ENCODE measurements around the gene MYRF. TPM values are rescaled to one million over a fixed set of nuclear protein-coding genes. Genes with fewer than 3 reads are reported as not detected.

Gene MYRF
- total RNA-seq, 1 donor from 2014 or later, result 39.5 TPM

DNA sequence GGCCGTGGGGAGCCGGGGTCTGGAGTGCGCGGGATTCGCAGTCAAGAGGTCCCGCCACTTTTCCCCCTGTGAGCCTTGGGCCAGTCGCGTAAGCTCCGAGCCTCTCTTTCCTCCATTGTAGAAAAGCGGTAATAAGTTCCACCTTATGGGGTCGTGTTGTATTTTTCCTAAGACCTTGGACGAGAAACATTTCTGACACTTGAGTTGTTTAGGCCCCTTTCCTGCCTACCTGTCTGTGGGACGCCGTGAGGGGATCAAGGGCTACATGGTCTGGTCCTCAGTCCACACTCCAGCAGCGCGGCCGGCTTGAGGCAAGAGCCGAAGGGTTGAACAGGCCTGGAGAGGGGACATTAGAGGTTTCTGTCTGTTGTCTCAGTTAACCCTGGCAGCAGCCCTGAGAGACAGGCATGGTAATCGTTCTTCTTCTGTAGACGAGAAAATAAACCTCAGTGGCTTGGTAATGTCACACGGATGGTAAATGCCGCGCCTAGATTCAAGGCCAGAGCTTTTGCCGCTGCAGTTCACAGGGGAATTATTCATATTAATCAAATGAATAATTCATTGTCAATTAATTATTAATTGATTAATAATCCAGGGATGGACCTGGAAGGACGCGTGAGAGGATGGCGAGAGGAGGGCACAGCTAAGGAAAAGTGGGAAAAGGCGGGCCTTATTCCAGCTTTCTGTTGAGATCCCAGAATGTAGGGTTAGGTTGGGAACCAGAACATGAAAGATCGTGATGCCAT lies 40.8 kb downstream of the MYRF start:
- Histone ChIP-seq H3K9ac (ENCODE audit: low read length) (peak overlapping the region; percentile 99), H3K27me3 (ENCODE audit: insufficient read depth, low read length) (no peaks in the 10 kb centered on the region), H3K79me2 (ENCODE audit: insufficient read depth, low read length) (peaks cover 87% of the 10 kb centered on the region), H3K27ac (ENCODE audit: low read depth, low read length) (peak overlapping the region; percentile 100), H4K20me1 (ENCODE audit: insufficient read depth, low read length) (peaks cover 4% of the 10 kb centered on the region), H3K4me3 (ENCODE audit: insufficient read depth, low read depth, low read length) (peak overlapping the region; percentile 88), H3K4me1 (ENCODE audit: insufficient read depth, low read length) (peaks cover 6% of the 10 kb centered on the region), H3K9me3 (ENCODE audit: insufficient read depth, low read depth, low read length) (no peaks in the 10 kb centered on the region), H3K4me2 (ENCODE audit: low read length) (peak overlapping the region; percentile 94), H2AFZ (ENCODE audit: low read depth, low read length) (peak overlapping the region; percentile 96), H3K36me3 (ENCODE audit: insufficient read depth, low read length) (peaks cover 18% of the 10 kb centered on the region)
- H3K4me1 Mint-ChIP-seq (ENCODE audit: low read depth, unreplicated experiment), result peaks cover 8% of the 10 kb centered on the region
- H3K27ac Mint-ChIP-seq (ENCODE audit: unreplicated experiment), result peak overlapping the region; percentile 92
- H3K4me3 Mint-ChIP-seq (ENCODE audit: unreplicated experiment), result peak overlapping the region; percentile 94
- no peaks in the 10 kb centered on the region for H3K27me3 Mint-ChIP-seq (ENCODE audit: low read depth, unreplicated experiment)
- no peaks in the 10 kb centered on the region for H3K9me3 Mint-ChIP-seq (ENCODE audit: unreplicated experiment)
- DNase-seq (ENCODE audit: low read depth) (no peak), FAIRE-seq (no peak)
- TF ChIP-seq, protein P1, sequence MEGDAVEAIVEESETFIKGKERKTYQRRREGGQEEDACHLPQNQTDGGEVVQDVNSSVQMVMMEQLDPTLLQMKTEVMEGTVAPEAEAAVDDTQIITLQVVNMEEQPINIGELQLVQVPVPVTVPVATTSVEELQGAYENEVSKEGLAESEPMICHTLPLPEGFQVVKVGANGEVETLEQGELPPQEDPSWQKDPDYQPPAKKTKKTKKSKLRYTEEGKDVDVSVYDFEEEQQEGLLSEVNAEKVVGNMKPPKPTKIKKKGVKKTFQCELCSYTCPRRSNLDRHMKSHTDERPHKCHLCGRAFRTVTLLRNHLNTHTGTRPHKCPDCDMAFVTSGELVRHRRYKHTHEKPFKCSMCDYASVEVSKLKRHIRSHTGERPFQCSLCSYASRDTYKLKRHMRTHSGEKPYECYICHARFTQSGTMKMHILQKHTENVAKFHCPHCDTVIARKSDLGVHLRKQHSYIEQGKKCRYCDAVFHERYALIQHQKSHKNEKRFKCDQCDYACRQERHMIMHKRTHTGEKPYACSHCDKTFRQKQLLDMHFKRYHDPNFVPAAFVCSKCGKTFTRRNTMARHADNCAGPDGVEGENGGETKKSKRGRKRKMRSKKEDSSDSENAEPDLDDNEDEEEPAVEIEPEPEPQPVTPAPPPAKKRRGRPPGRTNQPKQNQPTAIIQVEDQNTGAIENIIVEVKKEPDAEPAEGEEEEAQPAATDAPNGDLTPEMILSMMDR (IDR thresholded peaks at IDR 0.05; ENCODE audit: insufficient read depth, low read depth, low read length), result no peak
- no peak for TF ChIP-seq EZH2 (IDR thresholded peaks at IDR 0.05; ENCODE audit: insufficient read depth, low read length)
- peaks cover 10% of the 10 kb centered on the region for H3K36me3 Mint-ChIP-seq (ENCODE audit: low read depth, unreplicated experiment)

DNA sequence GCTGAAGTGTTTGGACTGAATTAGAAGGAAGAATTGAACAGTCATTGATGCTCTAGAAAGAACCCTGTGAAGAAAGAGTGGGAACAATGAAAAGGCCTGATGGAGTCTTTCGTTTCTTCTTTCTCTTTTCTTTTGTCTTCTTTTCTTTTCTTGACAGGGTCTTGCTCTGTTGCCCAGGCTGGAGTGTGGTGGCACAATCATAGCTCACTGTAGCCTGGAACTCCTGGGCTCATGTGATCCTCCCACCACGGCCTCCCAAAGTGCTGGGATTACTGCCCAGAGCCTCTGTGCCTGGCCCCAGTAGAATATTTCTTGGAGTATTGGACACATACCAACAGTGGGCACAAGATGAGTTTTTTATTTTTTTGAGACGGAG lies 41.4 kb downstream of the MYRF start:
- Mint-ChIP-seq H3K27me3 (ENCODE audit: low read depth, unreplicated experiment) (no peaks in the 10 kb centered on the region), H3K36me3 (ENCODE audit: low read depth, unreplicated experiment) (peaks cover 6% of the 10 kb centered on the region), H3K4me1 (ENCODE audit: low read depth, unreplicated experiment) (peaks cover 8% of the 10 kb centered on the region), H3K4me3 (ENCODE audit: unreplicated experiment) (peak overlapping the region; percentile 94), H3K9me3 (ENCODE audit: unreplicated experiment) (no peaks in the 10 kb centered on the region), H3K27ac (ENCODE audit: unreplicated experiment) (peak overlapping the region; percentile 92)
- Histone ChIP-seq H3K27me3 (ENCODE audit: insufficient read depth, low read length) (no peaks in the 10 kb centered on the region), H4K20me1 (ENCODE audit: insufficient read depth, low read length) (peaks cover 4% of the 10 kb centered on the region), H3K79me2 (ENCODE audit: insufficient read depth, low read length) (peaks cover 91% of the 10 kb centered on the region), H3K9me3 (ENCODE audit: insufficient read depth, low read depth, low read length) (no peaks in the 10 kb centered on the region), H3K4me3 (ENCODE audit: insufficient read depth, low read depth, low read length) (peak overlapping the region; percentile 88), H3K36me3 (ENCODE audit: insufficient read depth, low read length) (peaks cover 14% of the 10 kb centered on the region), H3K27ac (ENCODE audit: low read depth, low read length) (peak overlapping the region; percentile 100), H3K4me1 (ENCODE audit: insufficient read depth, low read length) (peaks cover 6% of the 10 kb centered on the region), H2AFZ (ENCODE audit: low read depth, low read length) (no peak overlapping the region), H3K9ac (ENCODE audit: low read length) (peak overlapping the region; percentile 99), H3K4me2 (ENCODE audit: low read length) (peak overlapping the region; percentile 94)
- TF ChIP-seq, protein P1 (IDR thresholded peaks at IDR 0.05; ENCODE audit: insufficient read depth, low read depth, low read length), result no peak
- TF ChIP-seq EZH2 (IDR thresholded peaks at IDR 0.05; ENCODE audit: insufficient read depth, low read length), result no peak
- FAIRE-seq, result no peak
- DNase-seq (ENCODE audit: low read depth), result no peak

DNA sequence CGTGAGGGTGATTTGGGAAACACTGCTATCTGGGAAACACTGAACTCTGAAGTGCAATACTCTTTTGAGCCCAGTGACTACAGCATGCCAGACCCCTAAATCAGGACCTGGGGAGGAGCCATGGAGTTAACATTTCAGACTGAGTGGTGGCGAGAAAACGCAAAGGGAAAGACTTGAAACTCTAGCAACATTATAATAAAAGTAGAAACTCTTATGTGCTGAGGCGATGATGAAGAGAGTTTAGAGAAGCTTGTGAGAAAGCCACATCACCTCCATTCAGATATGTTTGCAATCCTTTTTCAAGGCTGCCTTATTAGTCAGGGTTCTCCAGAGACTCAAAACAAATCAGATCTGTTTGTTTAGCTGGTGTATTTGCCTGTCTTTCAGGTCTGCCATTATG lies 42.1 kb downstream of the MYRF start:
- H3K36me3 Mint-ChIP-seq (ENCODE audit: low read depth, unreplicated experiment), result peaks cover 5% of the 10 kb centered on the region
- Histone ChIP-seq H3K27me3 (ENCODE audit: insufficient read depth, low read length) (no peaks in the 10 kb centered on the region), H3K36me3 (ENCODE audit: insufficient read depth, low read length) (peaks cover 11% of the 10 kb centered on the region), H3K4me3 (ENCODE audit: insufficient read depth, low read depth, low read length) (no peak overlapping the region), H3K4me1 (ENCODE audit: insufficient read depth, low read length) (peaks cover 6% of the 10 kb centered on the region), H2AFZ (ENCODE audit: low read depth, low read length) (no peak overlapping the region), H3K27ac (ENCODE audit: low read depth, low read length) (no peak overlapping the region), H3K9ac (ENCODE audit: low read length) (peak overlapping the region; percentile 2), H3K9me3 (ENCODE audit: insufficient read depth, low read depth, low read length) (no peaks in the 10 kb centered on the region), H3K4me2 (ENCODE audit: low read length) (peak overlapping the region; percentile 25), H4K20me1 (ENCODE audit: insufficient read depth, low read length) (peaks cover 4% of the 10 kb centered on the region), H3K79me2 (ENCODE audit: insufficient read depth, low read length) (peaks cover 92% of the 10 kb centered on the region)
- no peak for FAIRE-seq
- H3K4me3 Mint-ChIP-seq (ENCODE audit: unreplicated experiment), result no peak overlapping the region
- H3K27me3 Mint-ChIP-seq (ENCODE audit: low read depth, unreplicated experiment), result no peaks in the 10 kb centered on the region
- TF ChIP-seq EZH2 (IDR thresholded peaks at IDR 0.05; ENCODE audit: insufficient read depth, low read length), result no peak
- TF ChIP-seq, protein P1 (IDR thresholded peaks at IDR 0.05; ENCODE audit: insufficient read depth, low read depth, low read length), result no peak
- no peaks in the 10 kb centered on the region for H3K9me3 Mint-ChIP-seq (ENCODE audit: unreplicated experiment)
- no peak for DNase-seq (ENCODE audit: low read depth)
- H3K4me1 Mint-ChIP-seq (ENCODE audit: low read depth, unreplicated experiment), result peaks cover 8% of the 10 kb centered on the region
- H3K27ac Mint-ChIP-seq (ENCODE audit: unreplicated experiment), result no peak overlapping the region
